GM12865 (cell line): ENCODE measurements around the gene RPS18.

Experiments used
- DNase-seq: peaks from one replicate; pipeline ENCODE4 v3.0.0; 2010; ENCODE audit warnings: low read depth
- H3K4me3 ChIP-seq: 2 replicates; pipeline ENCODE4 v1.5.1; 2011; ENCODE audit warnings: mild to moderate bottlenecking, low read depth, low read length, control low read depth
- CTCF ChIP-seq: IDR thresholded peaks from 2 replicates; pipeline ENCODE4 v1.5.1; 2011; ENCODE audit warnings: low read length, control low read depth, low read depth, inconsistent platforms; ENCODE audit not compliant: insufficient read depth; ENCODE audit errors: missing control alignments

RPS18 gene

DNA sequence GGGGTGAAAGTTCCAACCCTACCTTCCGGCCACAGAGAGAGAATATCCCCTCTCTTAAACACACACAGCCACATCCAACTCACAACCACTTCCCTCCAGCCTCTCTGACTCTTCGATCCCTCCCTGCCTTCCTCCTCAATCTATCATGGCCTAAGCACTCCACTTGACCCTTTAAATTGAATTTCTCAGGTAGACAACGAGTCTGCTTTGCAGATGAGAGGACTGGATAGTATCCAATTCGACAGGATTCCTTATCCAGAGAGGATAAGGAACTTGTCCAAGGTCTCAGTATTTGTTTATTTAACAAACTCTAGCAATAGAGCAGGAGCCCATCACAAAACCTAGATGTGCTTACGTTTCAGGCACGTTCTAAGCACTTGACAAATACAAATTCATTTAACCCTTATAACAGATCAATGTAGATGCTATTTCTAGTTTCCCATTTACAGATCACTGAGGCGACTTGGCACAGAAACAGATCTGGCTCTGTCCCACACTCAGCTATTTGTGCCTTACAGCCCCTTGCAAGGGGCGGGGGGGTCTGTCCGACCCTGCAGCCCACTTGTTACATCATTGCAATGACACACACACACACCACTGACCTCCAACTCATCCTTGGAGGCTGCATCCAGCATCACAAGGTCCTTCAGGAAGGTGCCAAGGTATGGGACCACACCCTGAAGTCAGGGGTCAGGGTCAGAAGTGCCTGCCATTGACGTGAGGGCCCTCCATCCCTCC, 22.4 kb downstream of the RPS18 start:
- no peak for TF ChIP-seq CTCF
- DNase-seq: no peak
- no peak overlapping the region for H3K4me3 ChIP-seq

- no peak overlapping the region for H3K4me3 ChIP-seq
- TF ChIP-seq CTCF: no peak
- no peak for DNase-seq
Observed at GRCh38 chr6:33295621-33296369, 23.9 kb downstream of the RPS18 start.

DNA sequence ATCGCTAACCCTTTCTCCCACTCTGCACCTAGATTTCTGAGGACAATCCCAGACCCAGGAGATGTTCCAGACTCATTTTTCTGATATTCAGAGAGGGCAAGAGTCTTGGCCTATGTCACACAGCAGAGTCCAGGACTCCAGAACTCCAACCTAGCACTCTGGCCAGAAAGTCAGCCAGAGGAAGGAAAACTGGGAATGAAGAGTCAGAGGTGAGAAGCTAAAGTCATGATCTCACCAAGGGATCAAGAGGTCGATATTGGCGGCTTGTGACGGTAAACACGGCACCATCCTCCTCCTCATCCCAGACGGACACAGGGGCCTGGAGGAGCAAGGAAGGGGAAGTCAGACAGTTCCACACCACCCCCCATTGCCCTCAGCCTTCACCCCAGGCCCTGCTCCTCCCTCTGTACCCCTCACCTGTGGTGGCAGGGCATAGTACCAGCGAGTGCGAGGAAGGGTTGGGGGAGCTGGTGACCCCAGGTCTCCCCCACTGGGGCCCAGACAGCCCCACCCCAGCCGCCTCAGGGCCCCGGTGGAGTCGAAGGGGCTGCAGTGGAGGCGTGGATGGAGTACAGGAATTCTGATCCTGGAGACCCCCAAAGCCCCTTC, 25.0 kb downstream of the RPS18 start:
- no peak for DNase-seq
- no peak for TF ChIP-seq CTCF
- peak overlapping the region; percentile 78; the same call in 1 of the 2 replicates for H3K4me3 ChIP-seq

GRCh38 chr6:33297406-33297955, 25.6 kb downstream of the RPS18 start:
- H3K4me3 ChIP-seq: peak overlapping the region; percentile 78
- TF ChIP-seq CTCF: no peak
- DNase-seq: no peak

GRCh38 chr6:33297956-33298772, 26.3 kb downstream of the RPS18 start:
- TF ChIP-seq CTCF: no peak
- peak overlapping the region; percentile 78 for H3K4me3 ChIP-seq
- peak; percentile 78 for DNase-seq

DNA sequence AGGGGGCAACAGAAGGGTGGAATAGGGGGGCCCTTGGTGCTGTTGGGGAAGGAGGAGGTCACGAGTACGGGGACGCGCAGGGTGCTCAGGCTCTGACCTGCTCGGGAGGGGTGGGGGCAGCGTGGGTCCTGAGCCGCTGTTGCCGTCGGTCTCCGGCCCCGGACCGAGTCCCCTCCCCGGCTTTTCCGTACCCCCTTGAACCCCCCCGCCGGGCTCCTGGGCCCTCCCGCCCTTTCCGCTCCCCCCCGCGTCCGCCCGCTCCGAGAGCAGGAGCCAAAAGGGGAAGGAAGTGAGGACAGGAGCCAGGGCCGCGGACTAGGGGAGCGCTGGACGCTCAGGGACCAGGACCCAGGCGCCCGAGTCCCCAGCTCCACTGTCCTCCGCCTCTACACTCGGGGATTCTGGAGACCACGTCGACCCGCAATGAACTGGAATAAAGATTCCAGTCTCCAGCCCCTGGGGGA, 26.9 kb downstream of the RPS18 start, which contains the start of gene RGL2:
Gene RGL2, minus strand, starts transcription at position 170 of the 464 bp plus-strand sequence. CDS start 332 bp downstream, outside the sequence.
- no peak for TF ChIP-seq CTCF
- peak within 1 kb of the TSS; percentile 78 for H3K4me3 ChIP-seq
- DNase-seq: peak; percentile 76
